Kidney (tissue), 14 donors: ENCODE measurements around the gene NCKAP5. TPM values are rescaled to one million over a fixed set of nuclear protein-coding genes. Genes with fewer than 3 reads are reported as not detected.
A peak's percentile ranks its signal among the peaks of the same experiment; 100 is the strongest.

Experiments used
- DNase-seq, 5 donors: peaks; one replicate each; pipeline ENCODE4 v3.0.0-alpha.2; 2013 to 2020
- FAIRE-seq: peaks from 2 replicates; lab custom pipeline; 2012; peaks lifted over from hg19 to GRCh38; lab: Jason Lieb, UNC
- H3K27ac ChIP-seq, 2 donors: one replicate each; pipeline ENCODE4 v1.7.0; 2013; ENCODE audit warnings: low read depth in 2 of 2, low read length in 2 of 2, inconsistent platforms in 1 of 2
- H3K27me3 ChIP-seq: one replicate; pipeline ENCODE4 v1.7.1; 2013; ENCODE audit warnings: low read length, inconsistent platforms; ENCODE audit not compliant: control insufficient read depth, insufficient read depth
- H3K36me3 ChIP-seq, 3 donors: one replicate each; pipeline versions ENCODE4 v1.7.0 to v1.7.1; 2013; ENCODE audit warnings: low read length in 3 of 3, control low read depth in 1 of 3, inconsistent platforms in 1 of 3; ENCODE audit not compliant: insufficient read depth in 3 of 3, control insufficient read depth in 2 of 3
- H3K4me1 ChIP-seq, 3 donors: one replicate each; pipeline versions ENCODE4 v1.7.0 to v1.7.1; 2013; ENCODE audit warnings: low read length in 3 of 3, inconsistent platforms in 1 of 3, low read depth in 1 of 3; ENCODE audit not compliant: control insufficient read depth in 2 of 3, insufficient read depth in 2 of 3
- H3K4me3 ChIP-seq, 3 donors: one replicate each; pipeline versions ENCODE4 v1.7.0 to v1.8.1; 2013; ENCODE audit warnings: low read length in 3 of 3, control low read depth in 1 of 3, inconsistent platforms in 1 of 3
- H3K9ac ChIP-seq, 3 donors: one replicate each; pipeline versions ENCODE4 v1.7.0 to v1.7.1; 2013; ENCODE audit warnings: low read length in 3 of 3, control low read depth in 1 of 3, inconsistent platforms in 1 of 3
- H3K9me3 ChIP-seq, 3 donors: one replicate each; pipeline versions ENCODE4 v1.7.0 to v1.7.1; 2013; ENCODE audit warnings: low read length in 3 of 3, control low read depth in 1 of 3, inconsistent platforms in 1 of 3; ENCODE audit not compliant: control insufficient read depth in 2 of 3, insufficient read depth in 1 of 3
- CTCF ChIP-seq: IDR thresholded peaks from 3 replicates; pipeline ENCODE4 v1.5.1; 2012; ENCODE audit warnings: mild to moderate bottlenecking, moderate library complexity, borderline replicate concordance; ENCODE audit not compliant: insufficient read depth; ENCODE audit errors: extremely low read depth
- intact Hi-C: fragments of 100-400 bp; cut with DNase I; formaldehyde crosslinking; loops from one replicate; pipeline ENCODE4 v1.11.1; 2022
- polyA plus RNA-seq: library from polyadenylated mRNA; stranded (reverse); fragments of 350-450 nt; fragmentation: Illumina TruSeq; extraction: RNeasy Lipid Tissue Mini Kit (QIAGEN cat#74804); gene quantifications from one replicate; pipeline ENCODE4 v1.2.3, GENCODE V29; 2014; ENCODE audit warnings: low read depth, low replicate concordance; ENCODE audit not compliant: insufficient read depth
- total RNA-seq: library from RNA; stranded (reverse); fragmentation: NEBNext Ultra II Directional; extraction: Animal tissue kit (Norgen Biotek cat#: 25700); gene quantifications from one replicate; pipeline ENCODE4 v1.2.1, GENCODE V29; 2021
- donor health status: control.
- donor health status: control.
- donor health status: control.
- donor health status: control.
- donor health status: control.
- donor health status: DM: yes; HTN: yes; CAD: no.
- donor health status: Normal renal cell carcinoma (clear cell type).

Gene NCKAP5
- total and polyA plus RNA-seq, 2 donors from 2014 or later: 1.8 to 2.9 TPM

GRCh38 chr2:132667706-132668105 lies 900.6 kb downstream of the NCKAP5 start:
- intact Hi-C loops: no loop called here
- FAIRE-seq: no peak
- H3K9me3 ChIP-seq: no peaks in the 10 kb centered on the region
- no peak for TF ChIP-seq CTCF
- H3K27ac ChIP-seq: no peak overlapping the region
- peak overlapping the region in 1 of 3 donors; percentile 52 for H3K4me3 ChIP-seq
- H3K9ac ChIP-seq: peak overlapping the region in 1 of 3 donors; percentile 13
- no peaks in the 10 kb centered on the region for H3K36me3 ChIP-seq
- DNase-seq: peak in 1 of 5 donors; percentile 47
- H3K4me1 ChIP-seq: peaks cover 0 to 13% (median 5%) of the 10 kb centered on the region in 3 donors
- H3K27me3 ChIP-seq: no peaks in the 10 kb centered on the region

- Histone ChIP-seq H3K27ac (no peak overlapping the region), H3K4me3 (peak overlapping the region in 1 of 3 donors; percentile 3), H3K9ac (no peak overlapping the region), H3K4me1 (peaks cover 0 to 7% (median 7%) of the 10 kb centered on the region in 3 donors), H3K9me3 (no peaks in the 10 kb centered on the region), H3K27me3 (no peaks in the 10 kb centered on the region), H3K36me3 (no peaks in the 10 kb centered on the region)
- TF ChIP-seq CTCF: no peak
- FAIRE-seq (no peak), DNase-seq (no peak)
- intact Hi-C loops: no loop called here
Measured at GRCh38 chr2:132665401-132666140, 902.7 kb downstream of the NCKAP5 start.

- intact Hi-C loops: no loop called here
- no peak overlapping the region for H3K4me3 ChIP-seq
- DNase-seq (no peak), FAIRE-seq (no peak)
- no peak overlapping the region for H3K9ac ChIP-seq
- H3K9me3 ChIP-seq: no peaks in the 10 kb centered on the region
- no peak overlapping the region for H3K27ac ChIP-seq
- H3K27me3 ChIP-seq: no peaks in the 10 kb centered on the region
- no peak for TF ChIP-seq CTCF
- no peaks in the 10 kb centered on the region for H3K36me3 ChIP-seq
- peaks cover 0 to 7% (median 2%) of the 10 kb centered on the region in 3 donors for H3K4me1 ChIP-seq
Measured at GRCh38 chr2:132664096-132664495, 904.2 kb downstream of the NCKAP5 start.
